H1 (cell line): ENCODE results near the gene ZBTB42. TPM values are rescaled to one million over a fixed set of nuclear protein-coding genes. Genes with fewer than 3 reads are reported as not detected.

Experiments used
- HDAC2 ChIP-seq, 2 experiments: fragments of 300-600 bp in 1 of 2; sonication (generic) in 1 of 2; IDR thresholded peaks; 2 replicates each; pipeline ENCODE4 v1.6.1; 2011 to 2012; ENCODE audit warnings: low read depth in 2 of 2, low read length in 2 of 2, mild to moderate bottlenecking in 2 of 2, moderate library complexity in 2 of 2, borderline replicate concordance in 1 of 2, inconsistent platforms in 1 of 2
- SIN3A ChIP-seq, 2 experiments: IDR thresholded peaks in 1 of 2; conservative IDR thresholded peaks in 1 of 2; 2 replicates each; pipeline ENCODE4 v1.6.1; 2011 to 2012; ENCODE audit warnings: low read length in 2 of 2, improper control_type of control experiment in 1 of 2, low read depth in 1 of 2, mild to moderate bottlenecking in 1 of 2
- SP4 ChIP-seq: IDR thresholded peaks from 2 replicates; pipeline ENCODE4 v1.6.1; 2012; ENCODE audit warnings: low read length, inconsistent platforms
- polyA plus RNA-seq, 7 experiments: library from polyadenylated mRNA; depleted of rRNA in 3 of 7; stranded (reverse) in 5 of 7; unstranded in 2 of 7; fragments of >200 nt in 5 of 7; fragments of 200-250 nt in 2 of 7; gene quantifications; 1 replicate in 5 of 7; 2 replicates in 1 of 7; 4 replicates in 1 of 7; pipeline versions ENCODE4 v1.2.1 to v1.2.3, GENCODE V29; 2011 to 2013; ENCODE audit warnings: missing spikeins in 2 of 7, mixed read lengths in 2 of 7
- total RNA-seq: library from RNA; stranded (reverse); fragmentation: NEBNext Ultra II Directional; extraction: Animal tissue kit (Norgen Biotek cat#: 25700); gene quantifications from 2 replicates; pipeline ENCODE4 v1.2.1, GENCODE V29; 2021

Gene ZBTB42
- total and polyA plus RNA-seq, 2 of the 8 experiments (the other 6 are each of a cell fraction or from before 2014, with no cell fraction given): 2.8 to 3.1 TPM

DNA sequence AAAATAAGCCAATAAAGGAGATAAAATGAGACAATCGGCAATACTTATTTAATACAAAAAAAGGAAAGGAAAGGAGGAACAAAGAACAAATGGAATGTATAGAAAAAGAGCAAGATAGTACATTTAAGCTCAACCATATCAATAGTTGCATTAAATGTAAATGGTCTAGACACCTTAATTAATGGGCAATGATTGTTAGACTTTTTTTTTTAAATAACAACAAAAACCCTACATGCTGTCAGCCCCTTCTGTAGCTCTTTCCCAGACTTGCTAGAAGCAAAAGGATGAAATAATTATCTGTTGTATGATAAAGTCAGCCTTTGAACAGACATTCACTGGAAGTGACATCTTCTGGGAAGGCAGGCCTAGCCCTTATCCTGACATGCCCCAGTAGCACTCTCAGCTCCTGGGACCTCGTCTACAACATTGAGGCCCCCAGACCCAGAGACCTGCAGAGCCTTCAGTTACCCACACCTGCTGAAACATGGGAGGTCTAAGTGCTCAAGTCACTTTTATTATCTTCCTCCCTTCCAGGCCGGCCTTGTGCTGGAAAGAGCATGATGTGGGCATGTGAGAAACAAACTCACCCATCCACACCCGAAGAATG, 34.5 kb upstream of the ZBTB42 start (continued):
- TF ChIP-seq HDAC2 (IDR thresholded peaks at IDR 0.05; ENCODE audit: borderline replicate concordance in 1 of 2, low read depth in 2 of 2, low read length in 2 of 2): no peak
- no peak for TF ChIP-seq SIN3A (conservative IDR thresholded peaks at IDR 0.05 in 1 of 2, IDR thresholded peaks at IDR 0.05 in 1 of 2; ENCODE audit: low read depth in 1 of 2, low read length in 2 of 2)
- no peak for TF ChIP-seq SP4
